Sigmoid colon (tissue), 4 donors: ENCODE results near the gene FHOD3.

ENCODE experiments used
- CTCF ChIP-seq, 4 experiments: fragments of 450-650 bp in 3 of 4; fragments of 200-600 bp in 1 of 4; IDR thresholded peaks; one replicate each; pipeline ENCODE4 v1.5.1; 2016 to 2019; ENCODE audit warnings: antibody characterized with exemption in 4 of 4, mild to moderate bottlenecking in 3 of 4, moderate library complexity in 2 of 4
- EP300 ChIP-seq, 4 donors: sonication (generic); formaldehyde crosslinking; IDR thresholded peaks; one replicate each; pipeline ENCODE4 v1.6.1; 2017; ENCODE audit warnings: antibody characterized with exemption in 4 of 4
- POLR2A ChIP-seq, 2 donors: fragments of 450-650 bp; IDR thresholded peaks; one replicate each; pipeline ENCODE4 v1.6.1; 2016; ENCODE audit warnings: antibody characterized with exemption in 2 of 2, mild to moderate bottlenecking in 2 of 2, moderate library complexity in 2 of 2
- POLR2AphosphoS5 ChIP-seq, 4 donors: sonication (generic); formaldehyde crosslinking; IDR thresholded peaks; one replicate each; pipeline ENCODE4 v1.6.1; 2017; ENCODE audit warnings: antibody characterized with exemption in 4 of 4

- TF ChIP-seq POLR2AphosphoS5 (IDR thresholded peaks at IDR 0.05) (no peak), POLR2A (IDR thresholded peaks at IDR 0.05) (no peak), CTCF (IDR thresholded peaks at IDR 0.05) (no peak), EP300 (IDR thresholded peaks at IDR 0.05) (no peak)
Measured at GRCh38 chr18:36458306-36458705, 160.8 kb downstream of the FHOD3 start.
